Neural progenitor cell (in vitro differentiated cells): ENCODE measurements around the gene XCR1. TPM values are rescaled to one million over a fixed set of nuclear protein-coding genes. Genes with fewer than 3 reads are reported as not detected.

Experiments used
- DNase-seq: peaks from one replicate; pipeline ENCODE4 v3.0.0-alpha.2; 2016; ENCODE audit warnings: low spot score
- H2AFZ ChIP-seq: fragments of 200-600 bp; sonication (generic); replicated peaks from 2 replicates; pipeline ENCODE4 v1.6.1; 2016; ENCODE audit warnings: antibody characterized with exemption
- H3F3A ChIP-seq: fragments of 200-600 bp; sonication (generic); 2 replicates; pipeline ENCODE4 v1.6.1; 2016; ENCODE audit warnings: antibody characterized with exemption, low read depth
- H3K27ac ChIP-seq: fragments of 200-600 bp; sonication (generic); 2 replicates; pipeline ENCODE4 v1.5.1; 2016; ENCODE audit warnings: mild to moderate bottlenecking
- H3K27me3 ChIP-seq: fragments of 200-600 bp; sonication (generic); 2 replicates; pipeline ENCODE4 v1.6.1; 2016; ENCODE audit warnings: mild to moderate bottlenecking, moderate library complexity
- H3K36me3 ChIP-seq: fragments of 200-600 bp; sonication (generic); 2 replicates; pipeline ENCODE4 v1.5.1; 2016
- H3K4me1 ChIP-seq: fragments of 200-600 bp; sonication (generic); 2 replicates; pipeline ENCODE4 v1.6.1; 2016; ENCODE audit warnings: mixed run types
- H3K4me2 ChIP-seq: fragments of 200-600 bp; sonication (generic); 2 replicates; pipeline ENCODE4 v1.6.1; 2016
- H3K4me3 ChIP-seq: fragments of 200-600 bp; sonication (generic); 2 replicates; pipeline ENCODE4 v1.5.1; 2016
- H3K79me2 ChIP-seq: fragments of 200-600 bp; sonication (generic); 2 replicates; pipeline ENCODE4 v1.6.1; 2016; ENCODE audit warnings: low read depth
- H3K9ac ChIP-seq: fragments of 200-600 bp; sonication (generic); 2 replicates; pipeline ENCODE4 v1.6.1; 2016
- H3K9me3 ChIP-seq: fragments of 200-600 bp; sonication (generic); 2 replicates; pipeline ENCODE4 v1.5.1; 2016; ENCODE audit warnings: low read depth
- H4K20me1 ChIP-seq: fragments of 200-600 bp; sonication (generic); 2 replicates; pipeline ENCODE4 v1.6.1; 2016; ENCODE audit warnings: low read depth
- H3K27ac Mint-ChIP-seq: 3 replicates; pipeline ENCODE4 v1.8.0; 2021; ENCODE audit warnings: mixed read lengths
- H3K27me3 Mint-ChIP-seq: 2 replicates; pipeline ENCODE4 v1.8.0; 2022; ENCODE audit warnings: low read depth, mild to moderate bottlenecking, inconsistent platforms, moderate library complexity, mixed read lengths; ENCODE audit not compliant: insufficient read depth
- H3K36me3 Mint-ChIP-seq: 3 replicates; pipeline ENCODE4 v1.8.0; 2021; ENCODE audit warnings: mixed read lengths
- H3K4me1 Mint-ChIP-seq: 3 replicates; pipeline ENCODE4 v1.8.0; 2021; ENCODE audit warnings: mixed read lengths
- H3K4me3 Mint-ChIP-seq: 3 replicates; pipeline ENCODE4 v1.8.0; 2021; ENCODE audit warnings: mild to moderate bottlenecking, moderate library complexity, mixed read lengths
- H3K9me3 Mint-ChIP-seq: 3 replicates; pipeline ENCODE4 v1.8.0; 2020; ENCODE audit warnings: mixed read lengths
- EZH2 ChIP-seq: fragments of 200-600 bp; sonication (generic); IDR thresholded peaks from 2 replicates; pipeline ENCODE4 v1.6.1; 2017; ENCODE audit warnings: antibody characterized with exemption, mild to moderate bottlenecking, moderate library complexity
- EZH2phosphoT487 ChIP-seq: fragments of 200-600 bp; sonication (generic); IDR thresholded peaks from 2 replicates; pipeline ENCODE4 v1.6.1; 2017; ENCODE audit warnings: antibody characterized with exemption
- total RNA-seq: library from RNA; depleted of rRNA; stranded (reverse); fragments of >200 nt; gene quantifications from 2 replicates; pipeline ENCODE4 v1.2.3, GENCODE V29; 2015; ENCODE audit warnings: low replicate concordance
- TF ChIP-seq, protein P1 (sequence below): fragments of 200-600 bp; sonication (generic); IDR thresholded peaks from 2 replicates; pipeline ENCODE4 v1.5.1; 2017; ENCODE audit warnings: antibody characterized with exemption, mild to moderate bottlenecking

The XCR1 gene
- total RNA-seq, 1 donor from 2014 or later = not detected

- H3F3A ChIP-seq = no peaks in the 10 kb centered on the region
- H3K4me3 ChIP-seq = no peak overlapping the region
- H4K20me1 ChIP-seq = no peaks in the 10 kb centered on the region
- no peaks in the 10 kb centered on the region for H3K4me1 Mint-ChIP-seq
- H3K36me3 Mint-ChIP-seq = peaks cover 17% of the 10 kb centered on the region
- H3K9me3 Mint-ChIP-seq = no peaks in the 10 kb centered on the region
- H3K27ac ChIP-seq = no peak overlapping the region
- no peak overlapping the region for H2AFZ ChIP-seq
- no peak overlapping the region for H3K4me2 ChIP-seq
- no peaks in the 10 kb centered on the region for H3K27me3 Mint-ChIP-seq
- H3K4me1 ChIP-seq = no peaks in the 10 kb centered on the region
- no peaks in the 10 kb centered on the region for H3K9me3 ChIP-seq
- no peak overlapping the region for H3K27ac Mint-ChIP-seq
- H3K79me2 ChIP-seq = no peaks in the 10 kb centered on the region
- no peak overlapping the region for H3K4me3 Mint-ChIP-seq
- TF ChIP-seq, protein P1, sequence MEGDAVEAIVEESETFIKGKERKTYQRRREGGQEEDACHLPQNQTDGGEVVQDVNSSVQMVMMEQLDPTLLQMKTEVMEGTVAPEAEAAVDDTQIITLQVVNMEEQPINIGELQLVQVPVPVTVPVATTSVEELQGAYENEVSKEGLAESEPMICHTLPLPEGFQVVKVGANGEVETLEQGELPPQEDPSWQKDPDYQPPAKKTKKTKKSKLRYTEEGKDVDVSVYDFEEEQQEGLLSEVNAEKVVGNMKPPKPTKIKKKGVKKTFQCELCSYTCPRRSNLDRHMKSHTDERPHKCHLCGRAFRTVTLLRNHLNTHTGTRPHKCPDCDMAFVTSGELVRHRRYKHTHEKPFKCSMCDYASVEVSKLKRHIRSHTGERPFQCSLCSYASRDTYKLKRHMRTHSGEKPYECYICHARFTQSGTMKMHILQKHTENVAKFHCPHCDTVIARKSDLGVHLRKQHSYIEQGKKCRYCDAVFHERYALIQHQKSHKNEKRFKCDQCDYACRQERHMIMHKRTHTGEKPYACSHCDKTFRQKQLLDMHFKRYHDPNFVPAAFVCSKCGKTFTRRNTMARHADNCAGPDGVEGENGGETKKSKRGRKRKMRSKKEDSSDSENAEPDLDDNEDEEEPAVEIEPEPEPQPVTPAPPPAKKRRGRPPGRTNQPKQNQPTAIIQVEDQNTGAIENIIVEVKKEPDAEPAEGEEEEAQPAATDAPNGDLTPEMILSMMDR = no peak
- TF ChIP-seq EZH2phosphoT487 (no peak), EZH2 (no peak)
- H3K27me3 ChIP-seq = no peaks in the 10 kb centered on the region
- H3K9ac ChIP-seq = no peak overlapping the region
- H3K36me3 ChIP-seq = no peaks in the 10 kb centered on the region
- DNase-seq = no peak
These were observed 58.6 kb downstream of the XCR1 start for GRCh38 chr3:45968706-45969105.

GRCh38 chr3:45968149-45968548, 59.1 kb downstream of the XCR1 start:
- H3K36me3 Mint-ChIP-seq = peaks cover 20% of the 10 kb centered on the region
- Histone ChIP-seq H3K9ac (no peak overlapping the region), H3K36me3 (no peaks in the 10 kb centered on the region), H2AFZ (no peak overlapping the region), H3K9me3 (no peaks in the 10 kb centered on the region), H3K4me3 (no peak overlapping the region), H3K27me3 (no peaks in the 10 kb centered on the region), H3K79me2 (no peaks in the 10 kb centered on the region), H4K20me1 (no peaks in the 10 kb centered on the region), H3F3A (no peaks in the 10 kb centered on the region), H3K4me1 (no peaks in the 10 kb centered on the region), H3K27ac (no peak overlapping the region), H3K4me2 (no peak overlapping the region)
- no peak for DNase-seq
- H3K27me3 Mint-ChIP-seq = no peaks in the 10 kb centered on the region
- H3K4me1 Mint-ChIP-seq = no peaks in the 10 kb centered on the region
- no peaks in the 10 kb centered on the region for H3K9me3 Mint-ChIP-seq
- TF ChIP-seq EZH2phosphoT487 (no peak), EZH2 (no peak)
- TF ChIP-seq, protein P1 = no peak
- no peak overlapping the region for H3K27ac Mint-ChIP-seq
- no peak overlapping the region for H3K4me3 Mint-ChIP-seq

- Mint-ChIP-seq H3K9me3 (no peaks in the 10 kb centered on the region), H3K36me3 (peaks cover 22% of the 10 kb centered on the region), H3K27me3 (no peaks in the 10 kb centered on the region), H3K27ac (peak overlapping the region; percentile 72), H3K4me3 (no peak overlapping the region), H3K4me1 (no peaks in the 10 kb centered on the region)
- Histone ChIP-seq H3K4me1 (no peaks in the 10 kb centered on the region), H2AFZ (no peak overlapping the region), H3K36me3 (no peaks in the 10 kb centered on the region), H3K4me3 (no peak overlapping the region), H3F3A (no peaks in the 10 kb centered on the region), H3K27ac (no peak overlapping the region), H4K20me1 (no peaks in the 10 kb centered on the region), H3K4me2 (no peak overlapping the region), H3K79me2 (no peaks in the 10 kb centered on the region), H3K9me3 (no peaks in the 10 kb centered on the region), H3K27me3 (no peaks in the 10 kb centered on the region), H3K9ac (no peak overlapping the region)
- DNase-seq = no peak
- TF ChIP-seq EZH2 (no peak), EZH2phosphoT487 (no peak)
- TF ChIP-seq, protein P1 = no peak
These were observed 59.6 kb downstream of the XCR1 start for GRCh38 chr3:45967724-45968123.

Other genes starting within 250 kb of the XCR1 start
- not detected in 2 replicates for gene SLC6A20, start 230.9 kb downstream of the XCR1 start, total RNA-seq
- gene LZTFL1, start 185.4 kb downstream of the XCR1 start, total RNA-seq = 19.0 and 22.5 TPM in 2 replicates
- not detected in 2 replicates for gene CCR9, start 140.9 kb downstream of the XCR1 start, total RNA-seq
- not detected in 2 replicates for gene CXCR6, start 84.0 kb downstream of the XCR1 start, total RNA-seq
- 6.8 and 11.4 TPM in 2 replicates for gene FYCO1, start 31.7 kb downstream of the XCR1 start, total RNA-seq
- 0.19 TPM in 1 of 2 replicates, not detected in the other for gene CCR1, start 180.8 kb upstream of the XCR1 start, total RNA-seq
- not detected in 2 replicates for gene CCR3, start 215.0 kb upstream of the XCR1 start, total RNA-seq